Endodermal cell (in vitro differentiated cells): Measurements from ENCODE around the gene PLCL2. TPM values are rescaled to one million over a fixed set of nuclear protein-coding genes. Genes with fewer than 3 reads are reported as not detected.

Source experiments
- DNase-seq: peaks from one replicate; pipeline ENCODE4 v3.0.0-alpha.2; 2017
- H3K27ac ChIP-seq: 2 replicates; pipeline ENCODE4 v1.5.1; 2013; ENCODE audit warnings: mild to moderate bottlenecking, low read depth, low read length, moderate library complexity
- H3K27me3 ChIP-seq: 2 replicates; pipeline ENCODE4 v1.6.1; 2013; ENCODE audit warnings: mild to moderate bottlenecking, low read length, moderate library complexity; ENCODE audit not compliant: insufficient read depth, control insufficient read depth, poor library complexity, severe bottlenecking
- H3K36me3 ChIP-seq: 2 replicates; pipeline ENCODE4 v1.7.0; 2013; ENCODE audit warnings: mild to moderate bottlenecking, low read length, moderate library complexity; ENCODE audit not compliant: control insufficient read depth, insufficient read depth
- H3K4me1 ChIP-seq: one replicate; pipeline ENCODE4 v1.7.0; 2013; ENCODE audit warnings: low read length; ENCODE audit not compliant: control insufficient read depth, insufficient read depth
- H3K4me3 ChIP-seq: 2 replicates; pipeline ENCODE4 v1.5.1; 2013; ENCODE audit warnings: mild to moderate bottlenecking, low read length, moderate library complexity
- H3K9ac ChIP-seq: 2 replicates; pipeline ENCODE4 v1.6.1; 2013; ENCODE audit warnings: mild to moderate bottlenecking, low read length, moderate library complexity; ENCODE audit not compliant: poor library complexity, severe bottlenecking; ENCODE audit errors: extremely low read depth
- H3K9me3 ChIP-seq: 2 replicates; pipeline ENCODE4 v1.6.1; 2013; ENCODE audit warnings: mild to moderate bottlenecking, low read length, moderate library complexity; ENCODE audit not compliant: control insufficient read depth
- H3K27ac Mint-ChIP-seq: 2 replicates; pipeline ENCODE4 v1.8.0; 2020; ENCODE audit warnings: mixed read lengths
- H3K27me3 Mint-ChIP-seq: 2 replicates; pipeline ENCODE4 v1.8.0; 2021; ENCODE audit warnings: mild to moderate bottlenecking, mixed read lengths; ENCODE audit not compliant: insufficient read depth
- H3K36me3 Mint-ChIP-seq: 2 replicates; pipeline ENCODE4 v1.8.0; 2020; ENCODE audit warnings: low read depth, mixed read lengths
- H3K4me1 Mint-ChIP-seq: 2 replicates; pipeline ENCODE4 v1.8.0; 2020; ENCODE audit warnings: mixed read lengths
- H3K4me3 Mint-ChIP-seq: 2 replicates; pipeline ENCODE4 v1.8.0; 2020; ENCODE audit warnings: mild to moderate bottlenecking, moderate library complexity, mixed read lengths
- H3K9me3 Mint-ChIP-seq: 2 replicates; pipeline ENCODE4 v1.8.0; 2020; ENCODE audit warnings: mild to moderate bottlenecking, mixed read lengths
- CTCF ChIP-seq: fragments of 200-600 bp; sonication (generic); conservative IDR thresholded peaks from 2 replicates; pipeline ENCODE4 v1.5.0; 2021; ENCODE audit warnings: antibody characterized with exemption, mild to moderate bottlenecking
- WGBS, 2 experiments: methylation state at CpG; one replicate each; pipeline versions ENCODE4 v1.1.5 to v1.1.7; 2013; ENCODE audit warnings: missing lambda C conversion rate in 2 of 2, mixed read lengths in 1 of 2; ENCODE audit not compliant: insufficient coverage in 1 of 2, insufficient read length in 1 of 2; 5-methylcytosine and 5-hydroxymethylcytosine counted together
- total RNA-seq, 2 donors: library from RNA; stranded (reverse); fragmentation: NEBNext Ultra II Directional in 1 of 2; extraction: Animal tissue kit (Norgen Biotek cat#: 25700) in 1 of 2; gene quantifications; 2 replicates in 1 of 2; 3 replicates in 1 of 2; pipeline ENCODE4 v1.2.1, GENCODE V29; 2021

The PLCL2 gene
- total RNA-seq, 2 donors from 2014 or later: 4.2 to 6.9 TPM

GRCh38 chr3:17006132-17006852, 121.5 kb downstream of the PLCL2 start:
- Histone ChIP-seq H3K9ac (no peak overlapping the region), H3K36me3 (no peaks in the 10 kb centered on the region), H3K9me3 (peaks cover 7% of the 10 kb centered on the region), H3K4me1 (no peaks in the 10 kb centered on the region), H3K27ac (no peak overlapping the region), H3K4me3 (no peak overlapping the region), H3K27me3 (peaks cover 12% of the 10 kb centered on the region)
- WGBS, 2 experiments: 86 to 89% methylated on average over 2 of the region's 2 CpGs
- no peak for DNase-seq
- Mint-ChIP-seq H3K36me3 (peaks cover 4% of the 10 kb centered on the region), H3K4me3 (no peak overlapping the region), H3K9me3 (peaks cover 16% of the 10 kb centered on the region), H3K27ac (no peak overlapping the region), H3K27me3 (peaks cover 73% of the 10 kb centered on the region), H3K4me1 (peaks cover 12% of the 10 kb centered on the region)
- no peak for TF ChIP-seq CTCF

- TF ChIP-seq CTCF: no peak
- Histone ChIP-seq H3K27ac (no peak overlapping the region), H3K4me1 (no peaks in the 10 kb centered on the region), H3K9ac (no peak overlapping the region), H3K36me3 (no peaks in the 10 kb centered on the region), H3K27me3 (peaks cover 2% of the 10 kb centered on the region), H3K9me3 (no peaks in the 10 kb centered on the region), H3K4me3 (no peak overlapping the region)
- 100% methylated on average over 1 of the region's 1 CpG; no CpG with 5 or more reads in 1 of the 2 experiments for WGBS, 2 experiments
- H3K4me1 Mint-ChIP-seq: peaks cover 12% of the 10 kb centered on the region
- no peak overlapping the region for H3K4me3 Mint-ChIP-seq
- no peak for DNase-seq
- no peaks in the 10 kb centered on the region for H3K36me3 Mint-ChIP-seq
- H3K9me3 Mint-ChIP-seq: peaks cover 6% of the 10 kb centered on the region
- H3K27ac Mint-ChIP-seq: no peak overlapping the region
- peaks cover 65% of the 10 kb centered on the region for H3K27me3 Mint-ChIP-seq
These were observed 122.5 kb downstream of the PLCL2 start for GRCh38 chr3:17007284-17007683.

- Histone ChIP-seq H3K9me3 (no peaks in the 10 kb centered on the region), H3K9ac (no peak overlapping the region), H3K27me3 (no peaks in the 10 kb centered on the region), H3K4me3 (no peak overlapping the region), H3K4me1 (peaks cover 5% of the 10 kb centered on the region), H3K27ac (no peak overlapping the region), H3K36me3 (no peaks in the 10 kb centered on the region)
- no peak for DNase-seq
- Mint-ChIP-seq H3K4me1 (peaks cover 25% of the 10 kb centered on the region), H3K9me3 (no peaks in the 10 kb centered on the region), H3K36me3 (no peaks in the 10 kb centered on the region), H3K27me3 (peaks cover 39% of the 10 kb centered on the region), H3K4me3 (no peak overlapping the region), H3K27ac (no peak overlapping the region)
- no peak for TF ChIP-seq CTCF
- 96 to 98% methylated on average over 5 of the region's 5 CpGs for WGBS, 2 experiments
These were observed 125.1 kb downstream of the PLCL2 start for GRCh38 chr3:17009826-17010225.
